Osteoblast (primary cell): Measurements from ENCODE around the gene PRSS12. TPM values are rescaled to one million over a fixed set of nuclear protein-coding genes. Genes with fewer than 3 reads are reported as not detected.
"Not testable (repeated sequence)": the region's sequence is repeated elsewhere in the genome, so short reads cannot be mapped to it uniquely, and the experiment has no call there.

Source experiments
- DNase-seq: peaks from one replicate; pipeline ENCODE4 v3.0.0; 2011; ENCODE audit warnings: low spot score, mixed read lengths; ENCODE audit not compliant: insufficient read length; ENCODE audit errors: missing footprints
- H2AFZ ChIP-seq: 2 replicates; pipeline ENCODE4 v1.6.0; 2011; ENCODE audit warnings: mild to moderate bottlenecking, low read length
- H3K27ac ChIP-seq: 2 replicates; pipeline ENCODE4 v1.5.1; 2011; ENCODE audit warnings: mild to moderate bottlenecking, low read depth, low read length, moderate library complexity
- H3K27me3 ChIP-seq: 2 replicates; pipeline ENCODE4 v1.6.0; 2012; ENCODE audit warnings: mild to moderate bottlenecking, control low read depth, inconsistent platforms, low read length, moderate library complexity; ENCODE audit not compliant: insufficient read depth
- H3K36me3 ChIP-seq: 2 replicates; pipeline ENCODE4 v1.5.1; 2011; ENCODE audit warnings: mild to moderate bottlenecking, low read length, control low read depth, moderate library complexity; ENCODE audit not compliant: insufficient read depth
- H3K4me1 ChIP-seq: 2 replicates; pipeline ENCODE4 v1.5.1; 2011; ENCODE audit warnings: mild to moderate bottlenecking, low read length, control low read depth, moderate library complexity; ENCODE audit not compliant: insufficient read depth
- H3K4me2 ChIP-seq: 2 replicates; pipeline ENCODE4 v1.6.0; 2011; ENCODE audit warnings: mild to moderate bottlenecking, low read length; ENCODE audit not compliant: insufficient read depth
- H3K4me3 ChIP-seq: fragments of 200-600 bp; sonication (generic); 3 replicates; pipeline ENCODE4 v1.5.1; 2012; ENCODE audit warnings: mild to moderate bottlenecking, low read length, inconsistent platforms; ENCODE audit not compliant: insufficient read depth
- H3K79me2 ChIP-seq: 2 replicates; pipeline ENCODE4 v1.6.0; 2012; ENCODE audit warnings: mild to moderate bottlenecking, low read length, control low read depth, inconsistent platforms; ENCODE audit not compliant: insufficient read depth
- H3K9me3 ChIP-seq: 2 replicates; pipeline ENCODE4 v1.5.1; 2011; ENCODE audit warnings: low read depth, low read length, control low read depth
- H4K20me1 ChIP-seq: 2 replicates; pipeline ENCODE4 v1.6.0; 2012; ENCODE audit warnings: mild to moderate bottlenecking, low read length, control low read depth; ENCODE audit not compliant: insufficient read depth
- total RNA-seq: library from RNA; depleted of rRNA; stranded (reverse); fragments of >200 nt; gene quantifications from 2 replicates; pipeline ENCODE4 v1.2.3, GENCODE V29; 2012
- TF ChIP-seq, protein P1 (sequence below): IDR thresholded peaks from 2 replicates; pipeline ENCODE4 v1.5.1; 2011; ENCODE audit warnings: mild to moderate bottlenecking, low read depth, low read length, moderate library complexity; ENCODE audit errors: extremely low read depth

Gene PRSS12
- total RNA-seq, 1 donor, result 9.4 TPM

DNA sequence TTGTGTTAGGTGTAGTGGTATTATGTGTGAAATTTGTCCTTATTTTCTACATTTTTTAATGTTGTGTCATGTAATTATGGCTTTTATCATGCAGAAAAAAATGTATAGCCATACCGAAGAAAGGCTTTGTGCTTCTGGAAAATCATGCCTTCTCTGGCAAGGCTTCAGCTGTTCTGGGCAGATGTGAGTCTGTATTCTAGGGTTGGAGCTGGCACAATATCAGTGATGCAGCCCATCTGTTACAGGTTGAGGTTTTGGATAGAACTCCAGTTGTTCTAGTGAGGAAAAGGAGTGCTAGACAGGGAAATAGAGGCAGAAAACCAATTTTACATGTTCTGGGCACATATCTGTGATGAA, 44.8 kb upstream of the PRSS12 start:
- peaks cover 6% of the 10 kb centered on the region for H3K27me3 ChIP-seq
- H3K4me1 ChIP-seq, result peaks cover 3% of the 10 kb centered on the region
- H3K9me3 ChIP-seq, result no peaks in the 10 kb centered on the region
- peak overlapping the region; percentile 26 for H2AFZ ChIP-seq
- H3K4me3 ChIP-seq, result no peak overlapping the region
- no peak overlapping the region for H3K27ac ChIP-seq
- no peaks in the 10 kb centered on the region for H3K36me3 ChIP-seq
- TF ChIP-seq, protein P1, sequence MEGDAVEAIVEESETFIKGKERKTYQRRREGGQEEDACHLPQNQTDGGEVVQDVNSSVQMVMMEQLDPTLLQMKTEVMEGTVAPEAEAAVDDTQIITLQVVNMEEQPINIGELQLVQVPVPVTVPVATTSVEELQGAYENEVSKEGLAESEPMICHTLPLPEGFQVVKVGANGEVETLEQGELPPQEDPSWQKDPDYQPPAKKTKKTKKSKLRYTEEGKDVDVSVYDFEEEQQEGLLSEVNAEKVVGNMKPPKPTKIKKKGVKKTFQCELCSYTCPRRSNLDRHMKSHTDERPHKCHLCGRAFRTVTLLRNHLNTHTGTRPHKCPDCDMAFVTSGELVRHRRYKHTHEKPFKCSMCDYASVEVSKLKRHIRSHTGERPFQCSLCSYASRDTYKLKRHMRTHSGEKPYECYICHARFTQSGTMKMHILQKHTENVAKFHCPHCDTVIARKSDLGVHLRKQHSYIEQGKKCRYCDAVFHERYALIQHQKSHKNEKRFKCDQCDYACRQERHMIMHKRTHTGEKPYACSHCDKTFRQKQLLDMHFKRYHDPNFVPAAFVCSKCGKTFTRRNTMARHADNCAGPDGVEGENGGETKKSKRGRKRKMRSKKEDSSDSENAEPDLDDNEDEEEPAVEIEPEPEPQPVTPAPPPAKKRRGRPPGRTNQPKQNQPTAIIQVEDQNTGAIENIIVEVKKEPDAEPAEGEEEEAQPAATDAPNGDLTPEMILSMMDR, result no peak
- H3K79me2 ChIP-seq, result no peaks in the 10 kb centered on the region
- DNase-seq, result no peak
- H4K20me1 ChIP-seq, result no peaks in the 10 kb centered on the region
- no peak overlapping the region for H3K4me2 ChIP-seq

DNA sequence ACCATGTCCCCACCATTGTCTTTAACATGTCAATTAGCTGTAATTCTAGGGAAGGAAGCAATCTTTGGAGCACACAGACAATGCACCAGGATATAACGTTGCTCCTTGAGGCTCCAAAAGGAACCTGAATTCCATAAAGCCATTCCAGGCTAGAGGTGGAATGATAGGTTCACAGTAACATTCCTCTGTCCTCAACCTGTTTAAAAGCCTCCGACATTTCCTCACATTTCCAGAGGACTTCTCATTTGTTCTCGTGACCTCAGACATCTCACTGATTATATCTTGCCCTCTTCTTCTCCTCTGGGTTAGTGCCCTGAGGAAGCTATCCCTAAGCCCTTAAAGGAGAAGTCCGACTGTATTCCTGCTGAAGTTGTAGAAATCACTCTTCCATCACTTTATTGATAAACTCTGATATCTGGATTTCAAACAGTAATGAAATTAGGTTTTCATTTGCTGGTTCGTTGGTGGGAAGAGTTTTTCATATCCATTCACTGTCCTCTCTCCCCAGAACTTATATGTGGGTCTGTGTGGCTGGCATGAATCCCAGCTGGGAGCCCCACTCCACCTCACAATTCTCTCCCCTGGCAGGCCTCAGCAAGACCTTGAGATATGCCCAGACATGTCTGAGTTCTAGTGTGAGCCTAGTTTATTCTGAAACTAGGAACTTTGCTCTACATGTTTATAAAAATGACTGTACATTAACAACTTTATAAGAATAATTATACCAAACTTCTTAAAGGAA, 44.2 kb upstream of the PRSS12 start:
- Histone ChIP-seq H3K79me2 (no peaks in the 10 kb centered on the region), H3K9me3 (no peaks in the 10 kb centered on the region), H4K20me1 (no peaks in the 10 kb centered on the region), H3K27me3 (peaks cover 3% of the 10 kb centered on the region), H3K36me3 (no peaks in the 10 kb centered on the region), H3K4me3 (no peak overlapping the region), H3K27ac (no peak overlapping the region), H3K4me1 (peaks cover 3% of the 10 kb centered on the region), H2AFZ (peak overlapping the region; percentile 57), H3K4me2 (no peak overlapping the region)
- no peak for DNase-seq
- TF ChIP-seq, protein P1, result no peak

GRCh38 chr4:118395057-118395644, 42.3 kb upstream of the PRSS12 start:
- H3K27me3 ChIP-seq, result no peaks in the 10 kb centered on the region
- H2AFZ ChIP-seq, result no peak overlapping the region
- no peak overlapping the region for H3K27ac ChIP-seq
- TF ChIP-seq, protein P1, result no peak
- no peak overlapping the region for H3K4me3 ChIP-seq
- no peaks in the 10 kb centered on the region for H3K79me2 ChIP-seq
- no peak overlapping the region for H3K4me2 ChIP-seq
- H3K9me3 ChIP-seq, result no peaks in the 10 kb centered on the region
- no peak for DNase-seq
- H3K4me1 ChIP-seq, result no peaks in the 10 kb centered on the region
- no peaks in the 10 kb centered on the region for H4K20me1 ChIP-seq
- no peaks in the 10 kb centered on the region for H3K36me3 ChIP-seq

DNA sequence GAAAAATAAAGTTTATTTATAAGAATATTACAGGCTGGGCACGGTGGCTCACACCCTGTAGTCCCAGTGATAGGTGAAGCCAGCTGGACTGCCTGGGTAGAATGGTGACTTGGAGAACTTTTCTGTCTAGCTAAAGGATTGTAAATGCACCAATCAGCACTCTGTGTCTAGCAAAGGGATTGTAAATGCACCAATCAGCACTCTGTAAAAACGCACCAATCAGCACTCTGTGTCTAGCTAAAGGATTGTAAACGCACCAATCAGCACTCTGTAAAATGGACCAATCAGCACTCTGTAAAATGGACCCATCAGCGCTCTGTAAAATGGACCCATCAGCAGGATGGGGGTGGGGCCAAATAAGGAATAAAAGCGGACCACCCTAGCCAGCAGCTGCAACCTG, 39.7 kb upstream of the PRSS12 start:
- H3K4me1 ChIP-seq, H3K36me3 ChIP-seq, H4K20me1 ChIP-seq, H3K4me2 ChIP-seq, H3K27ac ChIP-seq, H3K27me3 ChIP-seq, H3K4me3 ChIP-seq, DNase-seq, H2AFZ ChIP-seq, H3K9me3 ChIP-seq, H3K79me2 ChIP-seq: not testable (repeated sequence)
